Transverse colon (tissue), 4 donors: ENCODE measurements around the gene UNC13B. TPM values are rescaled to one million over a fixed set of nuclear protein-coding genes. Genes with fewer than 3 reads are reported as not detected.

Experiments
- DNase-seq: peaks from one replicate; pipeline ENCODE4 v3.0.0-alpha.2; 2019
- H3K27ac ChIP-seq, 4 donors: fragments of 200-600 bp; sonication (generic); 2 replicates each; pipeline ENCODE4 v1.5.1; 2016 to 2018; ENCODE audit warnings: inconsistent platforms in 4 of 4
- H3K27me3 ChIP-seq: fragments of 200-600 bp; sonication (generic); 2 replicates; pipeline ENCODE4 v1.5.1; 2017; ENCODE audit warnings: inconsistent platforms
- H3K36me3 ChIP-seq, 4 donors: fragments of 200-600 bp; sonication (generic); 2 replicates each; pipeline ENCODE4 v1.5.1; 2017 to 2019; ENCODE audit warnings: inconsistent platforms in 4 of 4
- H3K4me1 ChIP-seq, 4 donors: fragments of 200-600 bp; sonication (generic); 2 replicates each; pipeline ENCODE4 v1.5.1; 2017 to 2020; ENCODE audit warnings: inconsistent platforms in 4 of 4
- H3K4me3 ChIP-seq, 4 donors: fragments of 200-600 bp; sonication (generic); 1 replicate in 1 of 4; 2 replicates in 3 of 4; pipeline versions ENCODE4 v1.5.1 to v1.6.1; 2017 to 2019; ENCODE audit warnings: inconsistent platforms in 4 of 4
- H3K9me3 ChIP-seq, 2 donors: fragments of 200-600 bp; sonication (generic); 2 replicates each; pipeline ENCODE4 v1.5.1; 2017 to 2019; ENCODE audit warnings: inconsistent platforms in 2 of 2
- CTCF ChIP-seq, 5 experiments: fragments of 200-600 bp in 3 of 5; fragments of 450-650 bp in 2 of 5; sonication (generic) in 3 of 5; IDR thresholded peaks; 1 replicate in 2 of 5; 2 replicates in 3 of 5; pipeline ENCODE4 v1.5.1; 2016 to 2017; ENCODE audit warnings: antibody characterized with exemption in 5 of 5, inconsistent platforms in 3 of 5, mild to moderate bottlenecking in 2 of 5, moderate library complexity in 1 of 5
- EP300 ChIP-seq: sonication (generic); formaldehyde crosslinking; IDR thresholded peaks from one replicate; pipeline ENCODE4 v1.6.1; 2017; ENCODE audit warnings: antibody characterized with exemption, low read depth
- POLR2A ChIP-seq: fragments of 450-650 bp; IDR thresholded peaks from one replicate; pipeline ENCODE4 v1.6.1; 2016; ENCODE audit warnings: antibody characterized with exemption, mild to moderate bottlenecking, moderate library complexity
- POLR2AphosphoS5 ChIP-seq, 3 donors: sonication (generic); formaldehyde crosslinking; IDR thresholded peaks; one replicate each; pipeline ENCODE4 v1.6.1; 2016; ENCODE audit warnings: antibody characterized with exemption in 3 of 3
- WGBS, 2 donors: methylation state at CpG; one replicate each; pipeline ENCODE4 v1.1.5; 2018; ENCODE audit warnings: low coverage in 1 of 2; 5-methylcytosine and 5-hydroxymethylcytosine counted together
- in situ Hi-C, 4 donors: fragments of 200-750 bp; cut with MboI; loops; one replicate each; pipeline versions ENCODE4 v1.15.0 to v1.15.1; 2017; ENCODE audit warnings: low sequenced_read_pairs in 3 of 4, low pct_ligation_motif_present in 1 of 4, low pct_unique_long_range_greater_than_20kb in 1 of 4
- intact Hi-C: fragments of 100-400 bp; cut with DNase I; formaldehyde crosslinking; loops from one replicate; pipeline ENCODE4 v1.15.1; 2023; ENCODE audit warnings: low total_unique reads
- total RNA-seq, 4 donors: library from RNA; depleted of rRNA; stranded (reverse); fragments of >200 nt; gene quantifications; one replicate each; pipeline ENCODE4 v1.1.0, GENCODE V29; 2016

The UNC13B gene
- total RNA-seq, 4 donors from 2014 or later: 52.1 to 67.0 (median 58.9) TPM

GRCh38 chr9:35385042-35385441 lies 223.2 kb downstream of the UNC13B start:
- Histone ChIP-seq H3K27ac (no peak overlapping the region), H3K4me3 (no peak overlapping the region), H3K4me1 (no peaks in the 10 kb centered on the region), H3K27me3 (no peaks in the 10 kb centered on the region), H3K36me3 (peaks cover 0 to 32% (median 14%) of the 10 kb centered on the region in 4 donors), H3K9me3 (no peaks in the 10 kb centered on the region)
- 69 to 90% methylated on average over 1 to 2 of the region's 2 CpGs for whole genome bisulfite sequencing, 2 donors
- in situ Hi-C loops (no loop called here), intact Hi-C loops (no loop called here)
- DNase-seq: no peak
- no peak for TF ChIP-seq CTCF (IDR thresholded peaks at IDR 0.05)
- no peak for TF ChIP-seq POLR2A
- TF ChIP-seq EP300: no peak
- no peak for TF ChIP-seq POLR2AphosphoS5 (IDR thresholded peaks at IDR 0.05)

GRCh38 chr9:35395076-35395705 lies 233.4 kb downstream of the UNC13B start:
- Histone ChIP-seq H3K9me3 (no peaks in the 10 kb centered on the region), H3K4me3 (no peak overlapping the region), H3K27me3 (no peaks in the 10 kb centered on the region), H3K4me1 (no peaks in the 10 kb centered on the region), H3K36me3 (peaks cover 0 to 37% (median 18%) of the 10 kb centered on the region in 4 donors), H3K27ac (no peak overlapping the region)
- DNase-seq: no peak
- TF ChIP-seq CTCF (IDR thresholded peaks at IDR 0.05): no peak
- TF ChIP-seq POLR2AphosphoS5 (IDR thresholded peaks at IDR 0.05): no peak
- no peak for TF ChIP-seq POLR2A
- no peak for TF ChIP-seq EP300
- 81 to 91% methylated on average over 2 to 4 of the region's 4 CpGs for WGBS, 2 donors
- in situ Hi-C loops (no loop called here), intact Hi-C loops (no loop called here)

GRCh38 chr9:35395706-35396101 lies 233.9 kb downstream of the UNC13B start:
- no peak overlapping the region for H3K27ac ChIP-seq
- 89 to 100% methylated on average over 1 of the region's 1 CpG for WGBS, 2 donors
- H3K4me3 ChIP-seq: no peak overlapping the region
- H3K27me3 ChIP-seq: no peaks in the 10 kb centered on the region
- no peaks in the 10 kb centered on the region for H3K9me3 ChIP-seq
- in situ Hi-C loops (no loop called here), intact Hi-C loops (no loop called here)
- DNase-seq: no peak
- no peaks in the 10 kb centered on the region for H3K4me1 ChIP-seq
- no peak for TF ChIP-seq POLR2A
- TF ChIP-seq CTCF (IDR thresholded peaks at IDR 0.05): no peak
- TF ChIP-seq POLR2AphosphoS5 (IDR thresholded peaks at IDR 0.05): no peak
- no peak for TF ChIP-seq EP300
- H3K36me3 ChIP-seq: peaks cover 0 to 41% (median 17%) of the 10 kb centered on the region in 4 donors

- in situ Hi-C loops (no loop called here), intact Hi-C loops (no loop called here)
- Histone ChIP-seq H3K4me3 (no peak overlapping the region), H3K9me3 (no peaks in the 10 kb centered on the region), H3K27me3 (no peaks in the 10 kb centered on the region), H3K4me1 (no peaks in the 10 kb centered on the region), H3K27ac (no peak overlapping the region), H3K36me3 (peaks cover 0 to 37% (median 17%) of the 10 kb centered on the region in 4 donors)
- no peak for DNase-seq
- 78% methylated on average over 10 of the region's 10 CpGs; no CpG with 5 or more reads in 1 of the 2 donors for WGBS, 2 donors
- TF ChIP-seq CTCF (IDR thresholded peaks at IDR 0.05) (no peak), POLR2AphosphoS5 (IDR thresholded peaks at IDR 0.05) (no peak), POLR2A (no peak), EP300 (no peak)
Observed at GRCh38 chr9:35396560-35397215, 234.9 kb downstream of the UNC13B start.
